Activated CD8-positive, alpha-beta memory T cell treated with anti-CD3 and anti-CD28 coated beads for 1 hour (primary cell): ENCODE results near the gene BLVRA.
"Not testable (repeated sequence)": the region's sequence is repeated elsewhere in the genome, so short reads cannot be mapped to it uniquely, and the experiment has no call there.

ENCODE experiments used
- DNase-seq, 2 donors: peaks; one replicate each; pipeline ENCODE4 v3.0.0-alpha.2; 2020; ENCODE audit warnings: low read depth in 1 of 2; ENCODE audit errors: extremely low read depth in 1 of 2

Gene BLVRA

GRCh38 chr7:43768201-43768886 is 9.9 kb downstream of the BLVRA start:
- no peak for DNase-seq

GRCh38 chr7:43768887-43769272 is 10.4 kb downstream of the BLVRA start:
- DNase-seq = no peak

- DNase-seq = no peak
Observed at GRCh38 chr7:43769281-43769680, 10.8 kb downstream of the BLVRA start.

GRCh38 chr7:43769791-43770465 is 11.4 kb downstream of the BLVRA start:
- DNase-seq = no peak

GRCh38 chr7:43771128-43771527 is 12.6 kb downstream of the BLVRA start:
- no peak for DNase-seq

- no peak for DNase-seq
Observed at GRCh38 chr7:43771573-43771972, 13.1 kb downstream of the BLVRA start.

GRCh38 chr7:43773268-43773667 is 14.8 kb downstream of the BLVRA start:
- not testable (repeated sequence) for DNase-seq

GRCh38 chr7:43775255-43775654 is 16.8 kb downstream of the BLVRA start:
- DNase-seq = not testable (repeated sequence)

- DNase-seq = not testable (repeated sequence)
Observed at GRCh38 chr7:43778293-43779044, 20.0 kb downstream of the BLVRA start.

- no peak for DNase-seq
Observed at GRCh38 chr7:43779045-43779812, 20.7 kb downstream of the BLVRA start.

- no peak for DNase-seq
Observed at GRCh38 chr7:43781726-43782607, 23.5 kb downstream of the BLVRA start.

GRCh38 chr7:43782768-43783555 is 24.5 kb downstream of the BLVRA start:
- no peak for DNase-seq

- no peak for DNase-seq
Observed at GRCh38 chr7:43784030-43784584, 25.6 kb downstream of the BLVRA start.

- not testable (repeated sequence) for DNase-seq
Observed at GRCh38 chr7:43784585-43785087, 26.2 kb downstream of the BLVRA start.

GRCh38 chr7:43785420-43785819 is 26.9 kb downstream of the BLVRA start:
- DNase-seq = no peak

- DNase-seq = no peak
Observed at GRCh38 chr7:43787771-43788170, 29.3 kb downstream of the BLVRA start.

- no peak for DNase-seq
Observed at GRCh38 chr7:43790006-43790405, 31.5 kb downstream of the BLVRA start.

- no peak for DNase-seq
Observed at GRCh38 chr7:43790834-43791233, 32.4 kb downstream of the BLVRA start.

- DNase-seq = no peak
Observed at GRCh38 chr7:43791665-43792064, 33.2 kb downstream of the BLVRA start.
